AG10803 (cell line): ENCODE measurements around the gene RORC.
"Not testable (repeated sequence)": the region's sequence is repeated elsewhere in the genome, so short reads cannot be mapped to it uniquely, and the experiment has no call there.

Experiments
- DNase-seq: peaks from one replicate; pipeline ENCODE4 v3.0.0; 2010; ENCODE audit warnings: low read depth
- H3K4me3 ChIP-seq: 2 replicates; pipeline ENCODE4 v1.5.1; 2011; ENCODE audit warnings: mild to moderate bottlenecking, low read length, control low read depth
- CTCF ChIP-seq: conservative IDR thresholded peaks from 2 replicates; pipeline ENCODE4 v1.5.1; 2011; ENCODE audit warnings: mild to moderate bottlenecking, low read length, control low read depth, inconsistent platforms

Gene RORC

GRCh38 chr1:151773702-151774101 lies 57.9 kb downstream of the RORC start:
- no peak for TF ChIP-seq CTCF
- H3K4me3 ChIP-seq, result no peak overlapping the region
- DNase-seq, result peak; percentile 1

- H3K4me3 ChIP-seq, DNase-seq: not testable (repeated sequence)
These were observed 62.3 kb downstream of the RORC start for GRCh38 chr1:151769270-151769669.

DNA sequence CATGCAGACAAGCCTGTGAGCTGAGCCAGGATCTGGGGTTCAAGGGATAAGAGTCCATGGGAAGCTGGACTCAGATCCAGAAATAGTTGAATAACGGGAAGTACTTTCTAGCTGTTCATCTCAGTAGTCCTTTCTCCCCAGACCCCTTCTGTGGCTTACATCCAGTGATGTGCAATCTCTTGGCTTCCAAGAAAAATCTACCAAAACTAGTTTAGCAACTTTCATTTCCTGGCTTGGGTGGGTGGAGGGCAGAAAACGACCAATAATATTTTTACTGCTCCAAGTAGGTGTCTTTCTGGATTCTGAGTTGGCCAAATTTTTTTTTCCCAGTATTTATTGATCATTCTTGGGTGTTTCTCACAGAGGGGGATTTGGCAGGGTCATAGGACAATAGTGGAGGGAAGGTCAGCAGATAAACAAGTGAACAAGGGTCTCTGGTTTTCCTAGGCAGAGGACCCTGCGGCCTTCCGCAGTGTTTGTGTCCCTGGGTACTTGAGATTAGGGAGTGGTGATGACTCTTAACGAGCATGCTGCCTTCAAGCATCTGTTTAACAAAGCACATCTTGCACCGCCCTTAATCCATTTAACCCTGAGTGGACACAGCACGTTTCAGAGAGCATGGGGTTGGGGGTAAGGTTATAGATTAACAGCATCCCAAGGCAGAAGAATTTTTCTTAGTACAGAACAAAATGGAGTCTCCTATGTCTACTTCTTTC lies 63.1 kb downstream of the RORC start:
- DNase-seq, H3K4me3 ChIP-seq: not testable (repeated sequence)

GRCh38 chr1:151763990-151764389 lies 67.6 kb downstream of the RORC start:
- no peak for TF ChIP-seq CTCF
- DNase-seq, result peak; percentile 1
- peak overlapping the region; percentile 84 for H3K4me3 ChIP-seq

- peak; percentile 74 for DNase-seq
- TF ChIP-seq CTCF, result no peak
- peak within 1 kb of the TSS; percentile 84 for H3K4me3 ChIP-seq
These were observed 68.4 kb downstream of the RORC start, which contains the start of gene MRPL9 for GRCh38 chr1:151762941-151763921. Gene MRPL9, minus strand, starts transcription at chr1:151763496. Its CDS starts 17 bp downstream, at chr1:151763479.

GRCh38 chr1:151760597-151761385 lies 70.8 kb downstream of the RORC start:
- H3K4me3 ChIP-seq, result no peak overlapping the region
- DNase-seq, result no peak
- TF ChIP-seq CTCF, result no peak

GRCh38 chr1:151759241-151759640 lies 72.4 kb downstream of the RORC start:
- no peak overlapping the region for H3K4me3 ChIP-seq
- no peak for DNase-seq
- no peak for TF ChIP-seq CTCF
